ENCODE measurements around the gene CFAP46. TPM values are rescaled to one million over a fixed set of nuclear protein-coding genes. Genes with fewer than 3 reads are reported as not detected.

Gene CFAP46
- total and polyA plus RNA-seq, 2 of the 4 experiments (the other 2 are of a cell fraction), result 1.3 to 1.8 TPM

- Histone ChIP-seq H2AK9ac (replicated peaks; ENCODE audit: low read depth, low read length, poor library complexity) (no peak overlapping the region), H3K14ac (replicated peaks; ENCODE audit: low read depth, low read length) (no peak overlapping the region), H3K27me3 (ENCODE audit: control insufficient read depth, insufficient read depth, low read length) (peaks cover 9% of the 10 kb centered on the region), H3K9me1 (ENCODE audit: insufficient read depth, low read length) (no peaks in the 10 kb centered on the region), H2BK20ac (ENCODE audit: low read depth, low read length) (no peak overlapping the region), H2BK5ac (ENCODE audit: low read depth, low read length, poor library complexity, severe bottlenecking) (no peak overlapping the region), H3K4me1 (ENCODE audit: control insufficient read depth, insufficient read depth, low read length) (no peaks in the 10 kb centered on the region), H4K5ac (ENCODE audit: low read depth, low read length) (no peak overlapping the region), H2BK120ac (ENCODE audit: low read depth, low read length) (no peak overlapping the region), H2AFZ (replicated peaks; ENCODE audit: low read length, poor library complexity) (no peak overlapping the region), H2BK15ac (ENCODE audit: low read depth, low read length) (no peak overlapping the region), H3K4me3 (ENCODE audit: insufficient read depth, low read depth, low read length) (no peak overlapping the region), H3K9me3 (ENCODE audit: control insufficient read depth, insufficient read depth, low read length) (peaks cover 4% of the 10 kb centered on the region; the same call in 1 of the 2 replicates), H3K4me2 (ENCODE audit: low read depth, low read length) (no peak overlapping the region), H3K23ac (ENCODE audit: low read depth, low read length) (no peak overlapping the region), H4K20me1 (ENCODE audit: insufficient read depth, low read length) (no peaks in the 10 kb centered on the region), H3K36me3 (ENCODE audit: control insufficient read depth, insufficient read depth, low read length) (no peaks in the 10 kb centered on the region), H3K79me1 (ENCODE audit: low read depth in 1 of 2, low read length in 2 of 2) (no peaks in the 10 kb centered on the region), H4K91ac (ENCODE audit: insufficient read depth, low read depth, low read length) (no peak overlapping the region), H3K9ac (ENCODE audit: low read depth, low read length) (no peak overlapping the region), H3K56ac (ENCODE audit: extremely low read depth, insufficient read depth, low read length) (no peak overlapping the region), H3K18ac (ENCODE audit: low read depth, low read length) (no peak overlapping the region), H3K27ac (ENCODE audit: insufficient read depth, low read length) (no peak overlapping the region), H4K8ac (ENCODE audit: low read depth in 2 of 2, low read length in 2 of 2) (no peak overlapping the region), H2AK5ac (ENCODE audit: low read depth, low read length) (no peak overlapping the region), H3K4ac (ENCODE audit: low read depth, low read length) (no peak overlapping the region)
- ATAC-seq (ENCODE audit: low read depth) (no peak), DNase-seq (no peak)
- CTCF ChIA-PET, result no interaction called here
- in situ Hi-C loops (cut with MboI; ENCODE audit: low sequenced_read_pairs) (no loop called here), intact Hi-C loops (cut with micrococcal nuclease) (no loop called here), dilution Hi-C loops (cut with HindIII; ENCODE audit: low sequenced_read_pairs, unreplicated experiment) (no loop called here)
- POLR2A ChIA-PET (ENCODE audit: unreplicated experiment), result no interaction called here
- TF ChIP-seq RCOR1 (IDR thresholded peaks at IDR 0.05; ENCODE audit: insufficient replicate concordance, low read length) (no peak), CHD1 (IDR thresholded peaks at IDR 0.05; ENCODE audit: low read depth, low read length) (no peak), NFE2L2 (IDR thresholded peaks at IDR 0.05; ENCODE audit: low read depth, low read length) (no peak), SMC3 (IDR thresholded peaks at IDR 0.05; ENCODE audit: low read depth, low read length) (no peak), RFX5 (IDR thresholded peaks at IDR 0.05; ENCODE audit: low read depth, low read length) (no peak), BHLHE40 (IDR thresholded peaks at IDR 0.05; ENCODE audit: low read depth, low read length) (no peak), USF2 (IDR thresholded peaks at IDR 0.05; ENCODE audit: low read depth, low read length) (no peak), MXI1 (IDR thresholded peaks at IDR 0.05; ENCODE audit: borderline replicate concordance, low read depth, low read length) (no peak), CEBPB (IDR thresholded peaks at IDR 0.05; ENCODE audit: low read depth, low read length) (no peak), ELK1 (IDR thresholded peaks at IDR 0.05; ENCODE audit: borderline replicate concordance, low read depth, low read length) (no peak)
- TF ChIP-seq, protein P1, sequence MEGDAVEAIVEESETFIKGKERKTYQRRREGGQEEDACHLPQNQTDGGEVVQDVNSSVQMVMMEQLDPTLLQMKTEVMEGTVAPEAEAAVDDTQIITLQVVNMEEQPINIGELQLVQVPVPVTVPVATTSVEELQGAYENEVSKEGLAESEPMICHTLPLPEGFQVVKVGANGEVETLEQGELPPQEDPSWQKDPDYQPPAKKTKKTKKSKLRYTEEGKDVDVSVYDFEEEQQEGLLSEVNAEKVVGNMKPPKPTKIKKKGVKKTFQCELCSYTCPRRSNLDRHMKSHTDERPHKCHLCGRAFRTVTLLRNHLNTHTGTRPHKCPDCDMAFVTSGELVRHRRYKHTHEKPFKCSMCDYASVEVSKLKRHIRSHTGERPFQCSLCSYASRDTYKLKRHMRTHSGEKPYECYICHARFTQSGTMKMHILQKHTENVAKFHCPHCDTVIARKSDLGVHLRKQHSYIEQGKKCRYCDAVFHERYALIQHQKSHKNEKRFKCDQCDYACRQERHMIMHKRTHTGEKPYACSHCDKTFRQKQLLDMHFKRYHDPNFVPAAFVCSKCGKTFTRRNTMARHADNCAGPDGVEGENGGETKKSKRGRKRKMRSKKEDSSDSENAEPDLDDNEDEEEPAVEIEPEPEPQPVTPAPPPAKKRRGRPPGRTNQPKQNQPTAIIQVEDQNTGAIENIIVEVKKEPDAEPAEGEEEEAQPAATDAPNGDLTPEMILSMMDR (conservative IDR thresholded peaks at IDR 0.05; ENCODE audit: low read depth, low read length), result no peak
- no TSS peak for BruUV-seq (replicated peaks)
- WGBS, 2 experiments (ENCODE audit: extremely low coverage in 2 of 2, insufficient read length in 1 of 2), result 75% methylated on average over 9 of the region's 13 CpGs; no CpG with 5 or more reads in 1 of the 2 experiments
Measured at GRCh38 chr10:132827423-132827789, 115.0 kb downstream of the CFAP46 start.
